Epithelial cell of esophagus (primary cell): ENCODE data around the gene FANCD2.

ENCODE experiments used
- DNase-seq: peaks from one replicate; pipeline ENCODE4 v3.0.0; 2010; ENCODE audit warnings: low read depth
- H3K4me3 ChIP-seq: 2 replicates; pipeline ENCODE4 v1.5.1; 2011; ENCODE audit warnings: mild to moderate bottlenecking, low read length, control low read depth
- TF ChIP-seq, protein P1 (sequence below): IDR thresholded peaks from 2 replicates; pipeline ENCODE4 v1.5.1; 2011; ENCODE audit warnings: low read depth, mild to moderate bottlenecking, low read length, control low read depth, inconsistent platforms; ENCODE audit not compliant: insufficient read depth; ENCODE audit errors: missing control alignments

Gene FANCD2

DNA sequence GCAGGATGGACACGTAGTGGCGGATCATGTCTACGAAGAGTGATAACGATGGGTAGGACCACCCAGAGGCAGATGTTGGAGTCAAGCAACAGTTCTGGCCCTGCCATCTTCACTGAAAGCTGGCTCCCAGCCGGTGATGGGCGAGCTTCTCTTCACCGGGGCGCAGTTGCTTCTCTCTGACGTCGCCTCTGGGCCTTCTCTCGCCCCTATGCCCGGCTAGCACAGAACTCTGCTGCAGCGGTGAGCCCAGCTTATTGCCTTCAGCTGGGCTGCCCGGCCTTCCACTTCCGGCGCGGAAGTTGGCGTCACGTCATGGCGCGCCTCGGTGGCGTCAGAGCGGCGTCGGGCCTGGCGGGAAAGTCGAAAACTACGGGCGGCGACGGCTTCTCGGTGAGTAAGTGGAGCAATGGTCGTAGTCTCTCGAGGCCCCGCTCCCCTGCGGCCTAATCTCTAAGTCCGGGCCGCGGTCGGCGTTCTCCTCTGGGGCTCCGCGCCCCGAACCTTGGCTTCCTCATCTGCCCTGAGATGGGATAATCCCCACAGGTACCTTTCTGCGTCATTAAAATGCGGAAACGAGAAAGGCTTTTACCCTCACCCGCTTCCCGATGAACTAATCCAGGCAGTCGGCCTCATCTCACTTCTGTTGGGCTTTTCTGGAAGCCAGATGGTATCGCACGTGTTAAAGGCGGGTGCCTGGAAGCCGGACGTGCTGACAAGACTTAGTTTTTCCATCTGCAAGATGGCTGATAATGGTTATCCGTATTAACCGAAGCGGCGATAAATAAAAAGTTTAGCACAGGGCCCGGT is at the start of gene FANCD2:
Gene FANCD2, plus strand, starts transcription at position 354 of the 807 bp plus-strand sequence. CDS start 2,221 bp downstream, outside the sequence.
- peak; percentile 90 for DNase-seq
- TF ChIP-seq, protein P1, sequence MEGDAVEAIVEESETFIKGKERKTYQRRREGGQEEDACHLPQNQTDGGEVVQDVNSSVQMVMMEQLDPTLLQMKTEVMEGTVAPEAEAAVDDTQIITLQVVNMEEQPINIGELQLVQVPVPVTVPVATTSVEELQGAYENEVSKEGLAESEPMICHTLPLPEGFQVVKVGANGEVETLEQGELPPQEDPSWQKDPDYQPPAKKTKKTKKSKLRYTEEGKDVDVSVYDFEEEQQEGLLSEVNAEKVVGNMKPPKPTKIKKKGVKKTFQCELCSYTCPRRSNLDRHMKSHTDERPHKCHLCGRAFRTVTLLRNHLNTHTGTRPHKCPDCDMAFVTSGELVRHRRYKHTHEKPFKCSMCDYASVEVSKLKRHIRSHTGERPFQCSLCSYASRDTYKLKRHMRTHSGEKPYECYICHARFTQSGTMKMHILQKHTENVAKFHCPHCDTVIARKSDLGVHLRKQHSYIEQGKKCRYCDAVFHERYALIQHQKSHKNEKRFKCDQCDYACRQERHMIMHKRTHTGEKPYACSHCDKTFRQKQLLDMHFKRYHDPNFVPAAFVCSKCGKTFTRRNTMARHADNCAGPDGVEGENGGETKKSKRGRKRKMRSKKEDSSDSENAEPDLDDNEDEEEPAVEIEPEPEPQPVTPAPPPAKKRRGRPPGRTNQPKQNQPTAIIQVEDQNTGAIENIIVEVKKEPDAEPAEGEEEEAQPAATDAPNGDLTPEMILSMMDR = no peak
- peak within 1 kb of the TSS; percentile 97 for H3K4me3 ChIP-seq

DNA sequence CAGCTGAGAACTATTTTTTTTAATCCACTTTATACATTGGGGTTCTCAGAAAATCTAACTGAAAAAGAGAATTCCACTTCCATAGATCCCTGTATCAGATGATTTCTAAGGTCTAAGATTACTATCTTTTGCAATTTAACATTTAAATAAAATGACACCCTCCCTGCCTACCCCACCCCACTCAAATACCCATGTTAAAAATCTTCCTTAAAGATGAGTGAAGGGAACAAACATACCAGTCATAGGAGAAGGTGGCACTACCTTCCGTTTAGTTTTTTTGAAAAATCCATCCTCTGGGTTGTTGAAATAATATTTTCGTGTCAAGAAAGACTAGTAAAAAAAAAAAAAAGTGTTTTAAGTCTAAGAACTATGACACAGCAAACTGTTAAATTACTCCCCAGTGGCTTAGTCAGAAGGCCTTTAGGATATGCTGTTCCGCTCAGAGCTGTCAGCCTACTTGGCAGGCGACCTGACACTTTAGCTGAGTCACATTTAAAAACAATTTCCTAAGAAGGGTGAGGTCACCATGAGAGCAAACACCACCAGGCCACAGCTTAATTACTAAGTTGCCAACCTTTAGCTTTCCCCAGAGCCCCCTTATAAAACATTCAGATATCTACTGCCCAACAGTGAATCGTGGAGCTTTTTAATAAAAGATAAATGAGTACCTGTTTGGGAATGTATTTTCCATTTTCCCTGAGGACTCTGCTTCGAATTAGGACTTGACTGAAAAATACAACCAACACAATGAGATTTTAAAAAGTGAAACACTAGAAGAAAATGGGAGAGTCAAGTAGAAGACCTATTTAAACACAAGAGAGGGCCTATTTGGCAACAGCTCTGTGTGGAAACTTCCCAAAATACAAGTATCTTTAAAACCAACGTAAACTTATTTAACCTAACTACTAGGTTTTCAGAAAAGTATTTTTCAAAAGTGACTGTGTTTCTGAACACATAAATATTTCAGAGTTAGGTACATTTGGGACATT is 49.2 kb upstream of the FANCD2 start:
- DNase-seq = peak; percentile 98
- TF ChIP-seq, protein P1 = no peak
- H3K4me3 ChIP-seq = no peak overlapping the region

DNA sequence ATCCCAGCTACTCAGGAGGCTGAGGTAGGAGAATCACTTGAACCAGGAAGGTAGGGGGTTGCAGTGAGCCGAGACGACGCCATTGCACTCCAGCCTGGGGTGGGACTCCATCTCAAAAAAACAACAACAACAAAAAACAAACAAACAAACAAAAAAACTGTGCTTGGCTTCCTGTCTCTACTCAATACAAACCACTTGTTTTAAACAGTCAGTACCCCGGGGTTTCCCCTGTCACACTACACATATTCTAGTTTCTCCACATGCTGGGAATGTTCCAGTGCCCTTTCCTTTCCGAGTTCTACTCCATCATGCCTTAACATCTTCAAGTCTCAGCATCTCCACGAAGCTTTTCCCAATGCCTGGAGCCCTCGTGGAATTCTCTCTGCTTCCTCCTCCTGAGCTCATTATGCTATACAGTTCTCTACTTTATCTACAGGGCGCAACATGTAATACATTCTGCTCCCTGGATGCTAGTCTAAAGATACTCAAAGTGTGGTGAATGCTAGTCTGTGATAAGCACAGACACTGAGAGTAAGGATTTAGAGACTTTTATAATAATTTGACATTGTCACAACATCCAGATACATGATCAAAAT is 47.4 kb upstream of the FANCD2 start:
- H3K4me3 ChIP-seq = no peak overlapping the region
- DNase-seq = no peak
- TF ChIP-seq, protein P1 = no peak

DNA sequence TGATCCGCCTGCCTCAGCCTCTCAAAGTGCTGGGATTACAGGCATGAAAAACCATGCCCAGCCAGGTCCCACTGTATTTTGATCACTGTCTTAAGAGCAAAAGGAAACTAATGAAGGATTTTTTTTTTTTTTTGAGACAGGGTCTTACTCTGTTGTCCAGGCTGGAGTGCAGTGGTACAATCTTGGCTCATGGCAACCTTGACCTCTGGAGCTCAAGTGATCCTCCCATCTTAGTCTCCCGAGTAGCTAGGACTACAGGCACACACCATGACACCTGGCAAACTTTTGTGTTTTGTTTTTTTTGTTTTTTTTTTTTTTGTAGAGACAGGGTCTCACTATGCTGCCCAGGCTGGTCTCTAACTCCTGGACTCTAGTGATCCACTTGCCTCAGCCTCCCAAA is 46.0 kb upstream of the FANCD2 start:
- no peak overlapping the region for H3K4me3 ChIP-seq
- TF ChIP-seq, protein P1 = no peak

DNA sequence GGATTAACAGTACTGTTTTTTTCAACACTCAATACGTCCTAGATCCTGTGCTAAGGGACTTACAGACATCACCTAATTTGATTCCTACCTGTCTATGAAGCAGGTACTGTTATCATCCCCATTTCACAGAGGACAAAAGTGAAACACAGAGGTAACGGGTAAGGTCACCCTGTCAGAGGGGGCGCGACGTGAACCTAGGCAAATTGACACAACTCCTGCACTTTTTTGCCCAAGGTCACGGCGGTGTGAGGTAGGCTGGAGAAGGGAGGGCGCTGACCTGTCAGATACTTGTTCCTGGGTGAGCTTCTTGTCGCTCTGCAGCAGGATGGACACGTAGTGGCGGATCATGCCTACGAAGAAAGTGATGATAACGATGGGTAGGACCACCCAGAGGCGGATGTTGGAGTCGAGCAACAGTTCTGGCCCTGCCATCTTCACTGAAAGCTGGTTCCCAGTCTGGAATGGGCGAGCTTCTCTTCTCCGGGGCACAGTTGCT is 40.0 kb upstream of the FANCD2 start:
- H3K4me3 ChIP-seq = peak overlapping the region; percentile 93
- peak; percentile 26 for DNase-seq
- TF ChIP-seq, protein P1 = no peak

More for the DNA sequence above, 46.0 kb upstream of the FANCD2 start:
- DNase-seq = no peak

DNA sequence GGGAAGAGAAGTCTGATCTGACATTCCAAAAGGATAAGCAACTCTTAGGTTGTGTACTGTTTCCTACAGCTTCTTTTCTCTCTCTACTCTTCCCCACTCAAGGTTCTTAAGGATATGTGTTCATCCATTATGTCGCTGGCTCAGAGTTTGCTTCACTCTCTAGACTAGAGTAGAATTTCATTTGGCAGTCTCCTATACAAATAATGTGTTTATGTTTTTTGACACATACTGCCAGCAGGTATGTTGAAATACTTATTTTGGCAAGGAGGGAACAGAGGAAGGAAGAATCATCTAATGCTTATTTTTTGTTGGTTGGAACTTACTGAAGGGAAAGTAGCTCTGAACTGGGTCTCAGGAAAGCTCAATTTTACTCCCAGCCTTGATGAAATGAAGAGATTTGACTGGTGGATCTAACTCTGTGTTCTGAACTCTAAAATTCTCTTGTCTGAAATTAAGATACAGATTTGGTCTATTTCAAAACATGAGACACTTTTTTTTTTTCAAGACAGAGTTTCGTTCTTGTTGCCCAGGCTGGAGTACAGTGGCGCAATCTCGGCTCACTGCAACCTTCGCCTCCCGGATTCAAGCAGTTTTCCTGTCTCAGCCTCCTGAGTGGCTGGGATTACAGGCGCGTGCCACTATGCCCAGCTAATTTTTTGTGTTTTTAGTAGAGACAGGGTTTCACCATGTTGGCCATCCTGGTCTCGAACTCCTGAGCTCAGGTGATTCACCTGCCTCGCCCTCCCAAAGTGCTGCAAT is 32.0 kb upstream of the FANCD2 start:
- DNase-seq = peak; percentile 58
- TF ChIP-seq, protein P1 = no peak
- no peak overlapping the region for H3K4me3 ChIP-seq
